ENCODE measurements around the gene MCF2L2.
A peak's percentile ranks its signal among the peaks of the same experiment; 100 is the strongest.

Gene MCF2L2

GRCh38 chr3:183318877-183319276, 109.5 kb downstream of the MCF2L2 start:
- DNase-seq = no peak

- DNase-seq = no peak
Observed at GRCh38 chr3:183317886-183318865, 110.2 kb downstream of the MCF2L2 start.

- DNase-seq = no peak
Observed at GRCh38 chr3:183317271-183317670, 111.1 kb downstream of the MCF2L2 start.

GRCh38 chr3:183315739-183316138, 112.7 kb downstream of the MCF2L2 start:
- no peak for DNase-seq

GRCh38 chr3:183313764-183314163, 114.7 kb downstream of the MCF2L2 start:
- DNase-seq = no peak

- DNase-seq = no peak
Observed at GRCh38 chr3:183313351-183313750, 115.1 kb downstream of the MCF2L2 start.

GRCh38 chr3:183312433-183312832, 116.0 kb downstream of the MCF2L2 start:
- no peak for DNase-seq

- no peak for DNase-seq
Observed at GRCh38 chr3:183310936-183311335, 117.5 kb downstream of the MCF2L2 start.

GRCh38 chr3:183309276-183309675, 119.1 kb downstream of the MCF2L2 start:
- DNase-seq = no peak

GRCh38 chr3:183308751-183309150, 119.7 kb downstream of the MCF2L2 start:
- DNase-seq = no peak

- DNase-seq = no peak
Observed at GRCh38 chr3:183307749-183308148, 120.7 kb downstream of the MCF2L2 start.

GRCh38 chr3:183306798-183307671, 121.4 kb downstream of the MCF2L2 start:
- DNase-seq = peak; percentile 8 to 13

- no peak for DNase-seq
Observed at GRCh38 chr3:183303690-183304089, 124.7 kb downstream of the MCF2L2 start.

GRCh38 chr3:183301937-183302580, 126.4 kb downstream of the MCF2L2 start:
- no peak for DNase-seq

GRCh38 chr3:183300996-183301562, 127.3 kb downstream of the MCF2L2 start:
- DNase-seq = no peak

GRCh38 chr3:183299976-183300375, 128.4 kb downstream of the MCF2L2 start:
- no peak for DNase-seq

GRCh38 chr3:183298701-183299153, 129.7 kb downstream of the MCF2L2 start:
- no peak for DNase-seq

GRCh38 chr3:183296944-183297343, 131.5 kb downstream of the MCF2L2 start:
- DNase-seq = no peak

GRCh38 chr3:183295211-183295610, 133.2 kb downstream of the MCF2L2 start:
- DNase-seq = no peak

- no peak for DNase-seq
Observed at GRCh38 chr3:183293966-183294365, 134.5 kb downstream of the MCF2L2 start.

GRCh38 chr3:183291497-183292031, 136.9 kb downstream of the MCF2L2 start:
- no peak for DNase-seq

GRCh38 chr3:183290216-183290615, 138.2 kb downstream of the MCF2L2 start:
- DNase-seq = no peak

All from activated CD4-positive, alpha-beta T cell treated with anti-CD3 and anti-CD28 coated beads, Interleukin-2, amount 50 U/mL, for 4 hours (primary cell).